GM12801 (cell line): ENCODE measurements around the gene RASGRF1.

Experiments used
- CTCF ChIP-seq: IDR thresholded peaks from one replicate; pipeline ENCODE4 v1.5.1; 2011; ENCODE audit warnings: control low read depth; ENCODE audit not compliant: insufficient read length; ENCODE audit errors: extremely low read depth

The RASGRF1 gene

GRCh38 chr15:78946493-78946892, 144.1 kb downstream of the RASGRF1 start:
- TF ChIP-seq CTCF = no peak

- TF ChIP-seq CTCF = no peak
These were observed 145.7 kb downstream of the RASGRF1 start, which contains the start of gene CTSH for GRCh38 chr15:78944669-78945407. Gene CTSH, minus strand, starts transcription at chr15:78945046. Its CDS starts 65 bp downstream, at chr15:78944981.

GRCh38 chr15:78944202-78944625, 146.4 kb downstream of the RASGRF1 start:
- no peak for TF ChIP-seq CTCF

- no peak for TF ChIP-seq CTCF
These were observed 146.9 kb downstream of the RASGRF1 start for GRCh38 chr15:78943692-78944091.

- no peak for TF ChIP-seq CTCF
These were observed 147.8 kb downstream of the RASGRF1 start for GRCh38 chr15:78942741-78943140.

GRCh38 chr15:78938658-78939488, 151.7 kb downstream of the RASGRF1 start:
- TF ChIP-seq CTCF = no peak

GRCh38 chr15:78937132-78937739, 153.3 kb downstream of the RASGRF1 start:
- no peak for TF ChIP-seq CTCF
